Measurements from ENCODE around the gene ANKRD52.

ANKRD52 gene

GRCh38 chr12:56208006-56208405 is 50.2 kb downstream of the ANKRD52 start:
- no peak for DNase-seq (ENCODE audit: low spot score)

GRCh38 chr12:56206452-56207166 is 51.6 kb downstream of the ANKRD52 start:
- DNase-seq (ENCODE audit: low spot score) = peak; percentile 42

GRCh38 chr12:56205445-56205844 is 52.7 kb downstream of the ANKRD52 start:
- DNase-seq (ENCODE audit: low spot score) = no peak

- DNase-seq (ENCODE audit: low spot score) = no peak
Measured at GRCh38 chr12:56204275-56204674, 53.9 kb downstream of the ANKRD52 start.

GRCh38 chr12:56202838-56203237 is 55.3 kb downstream of the ANKRD52 start:
- DNase-seq (ENCODE audit: low spot score) = no peak

GRCh38 chr12:56202366-56202765 is 55.8 kb downstream of the ANKRD52 start:
- DNase-seq (ENCODE audit: low spot score) = no peak

GRCh38 chr12:56198836-56199235 is 59.3 kb downstream of the ANKRD52 start:
- DNase-seq (ENCODE audit: low spot score) = peak; percentile 35

- no peak for DNase-seq (ENCODE audit: low spot score)
Measured at GRCh38 chr12:56197921-56198635, 60.1 kb downstream of the ANKRD52 start.

- DNase-seq (ENCODE audit: low spot score) = peak; percentile 82
Measured at GRCh38 chr12:56196818-56197550, 61.2 kb downstream of the ANKRD52 start.

GRCh38 chr12:56193025-56193578 is 65.1 kb downstream of the ANKRD52 start:
- peak; percentile 74 for DNase-seq (ENCODE audit: low spot score)

- DNase-seq (ENCODE audit: low spot score) = no peak
Measured at GRCh38 chr12:56192582-56192981, 65.6 kb downstream of the ANKRD52 start.

- DNase-seq (ENCODE audit: low spot score) = peak; percentile 12
Measured at GRCh38 chr12:56190695-56191155, 67.5 kb downstream of the ANKRD52 start.

GRCh38 chr12:56189918-56190694 is 68.1 kb downstream of the ANKRD52 start:
- peak; percentile 78 for DNase-seq (ENCODE audit: low spot score)

GRCh38 chr12:56189099-56189917 is 68.9 kb downstream of the ANKRD52 start, which contains the start of gene SMARCC2:
SMARCC2 (minus strand) TSS chr12:56189483; CDS start chr12:56189461, 22 bp downstream.
- DNase-seq (ENCODE audit: low spot score) = peak; percentile 97

- DNase-seq (ENCODE audit: low spot score) = no peak
Measured at GRCh38 chr12:56188778-56189098, 69.4 kb downstream of the ANKRD52 start.

GRCh38 chr12:56188131-56188777 is 69.9 kb downstream of the ANKRD52 start:
- peak; percentile 15 for DNase-seq (ENCODE audit: low spot score)

All from GM03348 (cell line).